ENCODE data around the gene RGMA. TPM values are rescaled to one million over a fixed set of nuclear protein-coding genes. Genes with fewer than 3 reads are reported as not detected.

RGMA gene
- total and polyA plus RNA-seq, 2 of the 8 experiments (the other 6 are each of a cell fraction or from before 2014, with no cell fraction given) = 19.9 to 39.8 TPM

DNA sequence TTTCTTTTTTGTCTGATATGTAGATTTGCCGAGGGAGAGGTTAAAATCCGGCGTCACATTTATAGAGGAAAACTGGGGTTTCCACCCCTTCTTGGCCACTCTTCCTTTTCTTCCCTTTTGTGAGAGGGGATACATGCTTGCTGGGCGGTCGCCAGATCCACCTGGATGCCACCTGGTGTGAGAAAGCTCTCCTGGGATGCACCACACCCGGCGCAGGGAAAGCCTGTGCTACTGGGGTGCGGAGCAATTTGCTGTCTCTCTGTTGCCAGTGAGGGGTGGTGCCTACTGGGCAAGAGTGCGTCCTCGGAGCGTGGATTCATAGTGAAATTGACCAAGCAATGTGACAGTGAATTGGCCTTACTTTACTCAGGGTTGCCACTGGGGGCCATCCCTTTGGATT lies 2.5 kb upstream of the RGMA start:
- FAIRE-seq = no peak
- TF ChIP-seq TEAD4 (IDR thresholded peaks at IDR 0.05; ENCODE audit: low read depth, low read length) (no peak), NRF1 (IDR thresholded peaks at IDR 0.05; ENCODE audit: low read depth, low read length) (no peak), FOSL1 (IDR thresholded peaks at IDR 0.05; ENCODE audit: insufficient read depth, low read depth, low read length) (no peak), TBP (IDR thresholded peaks at IDR 0.05; ENCODE audit: low read depth, low read length) (no peak), CHD1 (IDR thresholded peaks at IDR 0.05; ENCODE audit: low read depth, low read length) (no peak), EGR1 (IDR thresholded peaks at IDR 0.05; ENCODE audit: borderline replicate concordance, low read depth, low read length) (no peak), RAD21 (IDR thresholded peaks at IDR 0.05 in 1 of 2, conservative IDR thresholded peaks at IDR 0.05 in 1 of 2; ENCODE audit: low read depth in 2 of 2, low read length in 2 of 2) (no peak), RBBP5 (IDR thresholded peaks at IDR 0.05; ENCODE audit: borderline replicate concordance, low read depth, low read length) (no peak), SP4 (IDR thresholded peaks at IDR 0.05; ENCODE audit: low read length) (no peak)
- TF ChIP-seq, protein P1, sequence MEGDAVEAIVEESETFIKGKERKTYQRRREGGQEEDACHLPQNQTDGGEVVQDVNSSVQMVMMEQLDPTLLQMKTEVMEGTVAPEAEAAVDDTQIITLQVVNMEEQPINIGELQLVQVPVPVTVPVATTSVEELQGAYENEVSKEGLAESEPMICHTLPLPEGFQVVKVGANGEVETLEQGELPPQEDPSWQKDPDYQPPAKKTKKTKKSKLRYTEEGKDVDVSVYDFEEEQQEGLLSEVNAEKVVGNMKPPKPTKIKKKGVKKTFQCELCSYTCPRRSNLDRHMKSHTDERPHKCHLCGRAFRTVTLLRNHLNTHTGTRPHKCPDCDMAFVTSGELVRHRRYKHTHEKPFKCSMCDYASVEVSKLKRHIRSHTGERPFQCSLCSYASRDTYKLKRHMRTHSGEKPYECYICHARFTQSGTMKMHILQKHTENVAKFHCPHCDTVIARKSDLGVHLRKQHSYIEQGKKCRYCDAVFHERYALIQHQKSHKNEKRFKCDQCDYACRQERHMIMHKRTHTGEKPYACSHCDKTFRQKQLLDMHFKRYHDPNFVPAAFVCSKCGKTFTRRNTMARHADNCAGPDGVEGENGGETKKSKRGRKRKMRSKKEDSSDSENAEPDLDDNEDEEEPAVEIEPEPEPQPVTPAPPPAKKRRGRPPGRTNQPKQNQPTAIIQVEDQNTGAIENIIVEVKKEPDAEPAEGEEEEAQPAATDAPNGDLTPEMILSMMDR (IDR thresholded peaks at IDR 0.05; ENCODE audit: control extremely low read depth in 1 of 3, insufficient read depth in 1 of 3, low read depth in 1 of 3, low read length in 3 of 3) = no peak

More for the DNA sequence above, 2.5 kb upstream of the RGMA start:
- H3K4me1 ChIP-seq (replicated peaks in 1 of 4; ENCODE audit: control insufficient read depth in 3 of 4, insufficient read depth in 4 of 4, low read length in 3 of 4) = peaks cover 0 to 12% (median 1%) of the 10 kb centered on the region in 4 experiments; a peak in 6 of 7 replicates
- peaks cover 0 to 3% of the 10 kb centered on the region in 2 experiments for H4K20me1 ChIP-seq (replicated peaks in 1 of 2; ENCODE audit: control insufficient read depth in 1 of 2, insufficient read depth in 2 of 2, low read length in 2 of 2)
- WGBS, 2 experiments (ENCODE audit: extremely low coverage in 1 of 2, insufficient coverage in 1 of 2, insufficient read length in 1 of 2, insufficient replicate concordance in 2 of 2, low coverage in 1 of 2, low lambda C conversion rate in 2 of 2, missing lambda C conversion rate in 1 of 2) = 66% methylated on average over 11 of the region's 11 CpGs; no CpG with 5 or more reads in 1 of the 2 experiments
- no peak overlapping the region for H2AFZ ChIP-seq (ENCODE audit: low read length)
- H3K4ac ChIP-seq (replicated peaks; ENCODE audit: insufficient read length, low read depth, low read length) = no peak overlapping the region
- H2BK5ac ChIP-seq (ENCODE audit: low read depth, low read length) = no peak overlapping the region
- H2BK15ac ChIP-seq (ENCODE audit: low read length) = no peak overlapping the region
- H4K91ac ChIP-seq (replicated peaks; ENCODE audit: insufficient read length, low read length) = no peak overlapping the region
- H2BK12ac ChIP-seq (ENCODE audit: low read depth, low read length) = no peak overlapping the region
- no peak overlapping the region for H3K4me3 ChIP-seq (ENCODE audit: extremely low read depth in 1 of 4, insufficient read depth in 2 of 4, low read depth in 3 of 4, low read length in 4 of 4)
- no peak overlapping the region for H3K23ac ChIP-seq (ENCODE audit: insufficient read length)
- H3K79me1 ChIP-seq (ENCODE audit: low read depth, low read length) = 0 out of 2 replicates have a peak, but pooled peaks cover 2% of the 10 kb centered on the region
- no peaks in the 10 kb centered on the region for H3K9me3 ChIP-seq (ENCODE audit: insufficient read depth in 2 of 2, low read depth in 1 of 2, low read length in 1 of 2)
- no peak for DNase-seq (ENCODE audit: low read depth in 1 of 2, low spot score in 2 of 2)
- no peak overlapping the region for H2AK5ac ChIP-seq (ENCODE audit: low read depth, low read length)
- H3K18ac ChIP-seq (ENCODE audit: extremely low read depth, low read length) = no peak overlapping the region
- H3K14ac ChIP-seq (ENCODE audit: insufficient read length) = no peak overlapping the region
- H4K8ac ChIP-seq (ENCODE audit: extremely low read depth, insufficient read depth, low read length) = no peak overlapping the region
- H3K56ac ChIP-seq (replicated peaks; ENCODE audit: insufficient read length, low read depth, low read length) = no peak overlapping the region
- POLR2A ChIA-PET (ENCODE audit: partially characterized antibody) = interaction anchor here (1.1 kb wide), 1 partner anchor 12 kb away, joined by 3 read pairs; no protein-coding TSS in a partner anchor
- no peak overlapping the region for H2BK120ac ChIP-seq (replicated peaks; ENCODE audit: low read depth, low read length)
- H3K9ac ChIP-seq (replicated peaks in 1 of 4; ENCODE audit: extremely low read depth in 1 of 4, low read depth in 3 of 4, low read length in 3 of 4) = no peak overlapping the region
- peaks cover 0 to 8% of the 10 kb centered on the region in 2 experiments; a peak in 1 of 4 replicates for H3K79me2 ChIP-seq (ENCODE audit: control insufficient read depth in 1 of 2, insufficient read depth in 2 of 2, low read length in 2 of 2)
- CTCF ChIA-PET (ENCODE audit: partially characterized antibody) = interaction anchor here (1.0 to 2.4 kb wide), 6 partner anchors 12 to 884 kb away, joined by 3 to 10 read pairs (median 5); no protein-coding TSS in a partner anchor
- H3K27ac ChIP-seq (ENCODE audit: low read depth, low read length) = no peak overlapping the region
- H3K27me3 ChIP-seq (replicated peaks in 1 of 4; ENCODE audit: control insufficient read depth in 3 of 4, extremely low read depth in 1 of 4, insufficient read depth in 3 of 4, low read length in 3 of 4) = peaks cover 11 to 47% (median 37%) of the 10 kb centered on the region in 4 experiments
- H3K23me2 ChIP-seq (ENCODE audit: low read depth, low read length) = peaks cover 19% of the 10 kb centered on the region; the same call in 1 of the 2 replicates
- H2BK20ac ChIP-seq (ENCODE audit: low read length) = no peak overlapping the region
- H3K36me3 ChIP-seq (ENCODE audit: control insufficient read depth in 2 of 4, insufficient read depth in 4 of 4, low read length in 3 of 4) = no peaks in the 10 kb centered on the region
- no peak overlapping the region for H4K5ac ChIP-seq (ENCODE audit: insufficient read length, low read depth, low read length)
- H3K4me2 ChIP-seq (ENCODE audit: insufficient read depth in 1 of 2, low read depth in 2 of 2, low read length in 2 of 2) = no peak overlapping the region

Measured in H1 (cell line).